Activated naive CD8-positive, alpha-beta T cell treated with anti-CD3 and anti-CD28 coated beads for 36 hours (primary cell): ENCODE data around the gene ELFN2. TPM values are rescaled to one million over a fixed set of nuclear protein-coding genes. Genes with fewer than 3 reads are reported as not detected.

Experiments used
- total RNA-seq, 2 experiments: library from RNA; stranded (reverse); gene quantifications; one replicate each; pipeline ENCODE4 v1.2.3, GENCODE V29; 2021

ELFN2 gene
- total RNA-seq, 2 experiments from 2014 or later: 0.06 to 0.20 TPM

Other genes starting within 250 kb of the ELFN2 start
- gene C1QTNF6, start 239.2 kb downstream of the ELFN2 start, total RNA-seq: 1 to 10 TPM; 2.7 to 3.2 TPM
- gene SSTR3, start 215.0 kb downstream of the ELFN2 start, total RNA-seq: 1 to 10 TPM; 7.1 to 7.4 TPM
- gene RAC2, start 183.2 kb downstream of the ELFN2 start, total RNA-seq: 100 to 1,000 TPM; 518 to 528 TPM
- gene CYTH4, start 145.0 kb downstream of the ELFN2 start, total RNA-seq: 10 to 100 TPM; 16.6 to 17.3 TPM
- gene MFNG, start 58.9 kb upstream of the ELFN2 start, total RNA-seq: 100 to 1,000 TPM; 193 to 204 TPM
- under 1 TPM; 0.06 to 0.14 TPM for gene CARD10, start 91.9 kb upstream of the ELFN2 start, total RNA-seq
- under 1 TPM; 0.25 to 0.32 TPM for gene CDC42EP1, start 133.0 kb upstream of the ELFN2 start, total RNA-seq
- not detected for gene LGALS2, start 152.6 kb upstream of the ELFN2 start, total RNA-seq
- gene GGA1, start 181.4 kb upstream of the ELFN2 start, total RNA-seq: 10 to 100 TPM; 56.3 to 61.9 TPM
- 100 to 1,000 TPM in 1 of 2 experiments, 10 to 100 TPM in 1; 90.8 to 103 TPM for gene SH3BP1, start 212.2 kb upstream of the ELFN2 start, total RNA-seq
- 10 to 100 TPM; 41.4 to 42.5 TPM for gene PDXP, start 231.2 kb upstream of the ELFN2 start, total RNA-seq
- gene LGALS1, start 248.2 kb upstream of the ELFN2 start, total RNA-seq: 100 to 1,000 TPM; 166 to 171 TPM